Thyroid gland (tissue), 4 donors: ENCODE data around the gene ATXN7L1. TPM values are rescaled to one million over a fixed set of nuclear protein-coding genes. Genes with fewer than 3 reads are reported as not detected.
A peak's percentile ranks its signal among the peaks of the same experiment; 100 is the strongest.

ENCODE experiments used
- DNase-seq, 2 donors: peaks; one replicate each; pipeline ENCODE4 v3.0.0-alpha.2; 2019
- H3K27ac ChIP-seq, 3 donors: fragments of 200-600 bp; sonication (generic); 1 replicate in 2 of 3; 2 replicates in 1 of 3; pipeline ENCODE4 v1.5.1; 2016 to 2019; ENCODE audit warnings: mild to moderate bottlenecking in 1 of 3, moderate library complexity in 1 of 3
- H3K27me3 ChIP-seq: fragments of 200-600 bp; sonication (generic); one replicate; pipeline ENCODE4 v1.5.1; 2019
- H3K36me3 ChIP-seq, 2 donors: fragments of 200-600 bp; sonication (generic); one replicate each; pipeline ENCODE4 v1.5.1; 2016 to 2019
- H3K4me1 ChIP-seq, 2 donors: fragments of 200-600 bp; sonication (generic); one replicate each; pipeline ENCODE4 v1.5.1; 2017 to 2019
- H3K4me3 ChIP-seq, 3 donors: fragments of 200-600 bp; sonication (generic); replicated peaks in 1 of 3; 1 replicate in 2 of 3; 2 replicates in 1 of 3; pipeline ENCODE4 v1.5.1; 2016; ENCODE audit warnings: mild to moderate bottlenecking in 1 of 3
- H3K9me3 ChIP-seq: fragments of 200-600 bp; sonication (generic); one replicate; pipeline ENCODE4 v1.5.1; 2017
- CTCF ChIP-seq, 6 experiments: fragments of 200-600 bp in 3 of 6; fragments of 450-650 bp in 3 of 6; sonication (generic) in 3 of 6; IDR thresholded peaks; one replicate each; pipeline ENCODE4 v1.5.1; 2016 to 2019; ENCODE audit warnings: antibody characterized with exemption in 6 of 6, mild to moderate bottlenecking in 2 of 6, inconsistent platforms in 1 of 6, moderate library complexity in 1 of 6
- POLR2A ChIP-seq, 2 donors: fragments of 450-650 bp; IDR thresholded peaks; one replicate each; pipeline ENCODE4 v1.6.1; 2017; ENCODE audit warnings: antibody characterized with exemption in 2 of 2, mild to moderate bottlenecking in 2 of 2, moderate library complexity in 1 of 2
- WGBS, 2 donors: methylation state at CpG; one replicate each; pipeline ENCODE4 v1.1.5; 2017; 5-methylcytosine and 5-hydroxymethylcytosine counted together
- intact Hi-C: fragments of 100-400 bp; cut with DNase I; formaldehyde crosslinking; loops from one replicate; pipeline ENCODE4 v1.15.1; 2023
- total RNA-seq, 4 donors: library from RNA; depleted of rRNA; stranded (reverse); fragments of >200 nt; gene quantifications; one replicate each; pipeline ENCODE4 v1.2.3, GENCODE V29; 2016

ATXN7L1 gene
- total RNA-seq, 4 donors from 2014 or later, result 21.8 to 24.4 (median 22.8) TPM

- TF ChIP-seq CTCF (IDR thresholded peaks at IDR 0.05), result no peak
- TF ChIP-seq POLR2A (IDR thresholded peaks at IDR 0.05), result no peak
- intact Hi-C loops, result no loop called here
- Histone ChIP-seq H3K9me3 (no peaks in the 10 kb centered on the region), H3K4me1 (peaks cover 9 to 16% of the 10 kb centered on the region in 2 donors), H3K27ac (no peak overlapping the region), H3K27me3 (no peaks in the 10 kb centered on the region), H3K4me3 (no peak overlapping the region), H3K36me3 (no peaks in the 10 kb centered on the region)
- 89 to 93% methylated on average over 4 of the region's 4 CpGs for WGBS, 2 donors
- DNase-seq, result no peak
Measured at GRCh38 chr7:105719919-105720318, 156.5 kb downstream of the ATXN7L1 start.

- no peak for DNase-seq
- no peak for TF ChIP-seq CTCF (IDR thresholded peaks at IDR 0.05)
- TF ChIP-seq POLR2A (IDR thresholded peaks at IDR 0.05), result no peak
- no peak overlapping the region for H3K27ac ChIP-seq
- H3K4me1 ChIP-seq, result peaks cover 9 to 16% of the 10 kb centered on the region in 2 donors
- H3K9me3 ChIP-seq, result no peaks in the 10 kb centered on the region
- no peaks in the 10 kb centered on the region for H3K27me3 ChIP-seq
- intact Hi-C loops, result no loop called here
- no peak overlapping the region for H3K4me3 ChIP-seq
- 85 to 87% methylated on average over 2 of the region's 2 CpGs for WGBS, 2 donors
- H3K36me3 ChIP-seq, result no peaks in the 10 kb centered on the region
Measured at GRCh38 chr7:105719395-105719794, 157.0 kb downstream of the ATXN7L1 start.

GRCh38 chr7:105718511-105718925 is 157.9 kb downstream of the ATXN7L1 start:
- TF ChIP-seq CTCF (IDR thresholded peaks at IDR 0.05) (no peak), POLR2A (IDR thresholded peaks at IDR 0.05) (no peak)
- WGBS, 2 donors, result 56 to 72% methylated on average over 4 of the region's 4 CpGs
- intact Hi-C loops, result no loop called here
- H3K27me3 ChIP-seq, result no peaks in the 10 kb centered on the region
- no peaks in the 10 kb centered on the region for H3K36me3 ChIP-seq
- peak overlapping the region in 1 of 3 donors; percentile 10 for H3K27ac ChIP-seq
- no peak overlapping the region for H3K4me3 ChIP-seq
- DNase-seq, result peak in 1 of 2 donors; percentile 28
- peaks cover 8 to 10% of the 10 kb centered on the region in 2 donors for H3K4me1 ChIP-seq
- H3K9me3 ChIP-seq, result no peaks in the 10 kb centered on the region

- peaks cover 5 to 7% of the 10 kb centered on the region in 2 donors for H3K4me1 ChIP-seq
- intact Hi-C loops, result no loop called here
- H3K36me3 ChIP-seq, result no peaks in the 10 kb centered on the region
- no peak overlapping the region for H3K27ac ChIP-seq
- H3K4me3 ChIP-seq, result no peak overlapping the region
- DNase-seq, result no peak
- H3K27me3 ChIP-seq, result no peaks in the 10 kb centered on the region
- no peaks in the 10 kb centered on the region for H3K9me3 ChIP-seq
- no peak for TF ChIP-seq CTCF (IDR thresholded peaks at IDR 0.05)
- no peak for TF ChIP-seq POLR2A (IDR thresholded peaks at IDR 0.05)
Measured at GRCh38 chr7:105715528-105715927, 160.9 kb downstream of the ATXN7L1 start.

GRCh38 chr7:105713488-105714465 is 162.6 kb downstream of the ATXN7L1 start:
- no peak overlapping the region for H3K27ac ChIP-seq
- TF ChIP-seq CTCF (IDR thresholded peaks at IDR 0.05), result no peak
- TF ChIP-seq POLR2A (IDR thresholded peaks at IDR 0.05), result no peak
- peaks cover 4 to 5% of the 10 kb centered on the region in 2 donors for H3K4me1 ChIP-seq
- no peaks in the 10 kb centered on the region for H3K27me3 ChIP-seq
- H3K9me3 ChIP-seq, result no peaks in the 10 kb centered on the region
- intact Hi-C loops, result no loop called here
- no peaks in the 10 kb centered on the region for H3K36me3 ChIP-seq
- no peak for DNase-seq
- no peak overlapping the region for H3K4me3 ChIP-seq
- 67 to 71% methylated on average over 6 of the region's 6 CpGs for WGBS, 2 donors
